GM19328 (cell line): ENCODE results near the gene NID2.

Source experiments
- ATAC-seq: cut with Tn5 transposase; IDR thresholded peaks from one replicate; pipeline ENCODE4 v1.9.1; 2021; ENCODE audit warnings: mild to moderate bottlenecking, moderate library complexity; ENCODE audit not compliant: unreplicated experiment

Gene NID2

DNA sequence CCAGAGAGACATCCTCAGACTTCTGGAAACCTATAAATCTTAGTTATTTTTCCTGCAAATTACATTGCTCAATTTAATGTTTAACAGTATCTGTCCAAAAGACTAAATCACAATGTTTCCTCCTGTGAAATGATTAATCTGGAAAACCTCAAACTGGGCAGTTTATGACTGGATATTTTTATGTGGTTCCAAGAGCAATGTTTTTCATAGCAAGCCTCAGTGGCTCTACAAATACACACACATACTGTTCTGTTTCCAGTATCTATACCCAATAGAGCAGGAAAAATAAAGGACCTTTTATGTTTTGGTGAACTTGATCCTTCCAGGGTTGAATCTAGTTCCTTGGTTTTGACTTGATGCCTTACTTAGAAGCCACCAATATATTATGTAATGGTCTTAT, 9.2 kb downstream of the NID2 start:
- no peak for ATAC-seq

- no peak for ATAC-seq
Observed at GRCh38 chr14:52058341-52058740, 10.5 kb downstream of the NID2 start.

DNA sequence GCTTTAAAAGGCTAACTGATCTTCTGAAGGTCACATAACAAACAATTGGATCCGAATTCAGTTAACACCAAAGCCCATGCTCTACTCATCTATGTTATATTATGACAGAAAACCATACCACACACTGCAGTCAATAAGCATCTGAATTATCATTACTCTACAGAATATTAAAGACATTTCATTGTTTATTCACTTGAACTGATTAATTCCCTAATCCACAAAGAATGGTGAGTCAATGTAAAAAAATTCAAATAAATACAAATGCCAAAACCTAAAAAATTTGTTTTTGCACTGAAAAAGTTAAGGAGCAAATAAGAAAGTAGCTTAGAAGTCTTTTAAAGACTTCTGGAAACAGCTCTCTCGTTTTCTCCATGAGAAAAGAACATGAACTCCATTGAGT, 13.7 kb downstream of the NID2 start:
- no peak for ATAC-seq

GRCh38 chr14:52054678-52055077, 14.2 kb downstream of the NID2 start:
- no peak for ATAC-seq

DNA sequence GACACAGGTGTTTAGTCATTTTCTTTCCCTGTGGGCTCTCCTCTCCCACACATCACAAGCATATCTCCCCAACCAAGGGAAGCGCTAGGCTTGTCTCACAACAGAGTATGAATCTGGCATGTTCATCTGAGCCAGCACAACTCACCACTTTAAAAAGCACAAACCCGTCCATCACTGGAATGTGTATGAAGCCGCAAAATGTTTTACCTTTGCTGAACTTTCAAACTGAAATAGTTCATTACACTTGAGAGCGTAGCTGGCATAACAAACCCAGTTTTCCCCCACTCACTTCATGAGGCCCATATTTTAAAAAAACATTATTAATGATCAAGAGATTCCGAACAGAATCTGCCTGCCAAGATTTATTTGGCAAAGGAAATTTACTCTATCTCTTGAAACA, 15.8 kb downstream of the NID2 start:
- no peak for ATAC-seq

- ATAC-seq = no peak
Observed at GRCh38 chr14:52052288-52052943, 16.4 kb downstream of the NID2 start.

DNA sequence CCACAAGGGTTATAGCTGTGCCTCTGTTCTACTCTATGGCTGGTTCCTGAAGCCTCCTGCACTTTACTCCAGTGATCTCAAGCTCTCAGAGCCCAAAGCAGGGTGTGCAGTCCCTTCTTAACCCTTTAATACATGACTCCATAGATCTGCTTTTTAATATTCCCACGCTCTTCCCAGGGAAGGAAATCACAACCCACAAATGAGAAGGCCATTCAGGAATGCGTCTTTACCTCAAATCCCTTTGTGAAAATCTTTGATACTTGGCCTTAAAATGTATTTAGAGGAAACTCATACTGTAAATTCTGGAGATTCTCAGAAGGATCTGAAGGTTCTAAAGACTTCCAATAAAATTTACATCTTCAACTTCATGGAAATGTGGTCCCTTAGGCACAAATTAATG, 17.0 kb downstream of the NID2 start:
- no peak for ATAC-seq

GRCh38 chr14:52051251-52051650, 17.6 kb downstream of the NID2 start:
- no peak for ATAC-seq

- no peak for ATAC-seq
Observed at GRCh38 chr14:52049721-52050588, 18.9 kb downstream of the NID2 start.

DNA sequence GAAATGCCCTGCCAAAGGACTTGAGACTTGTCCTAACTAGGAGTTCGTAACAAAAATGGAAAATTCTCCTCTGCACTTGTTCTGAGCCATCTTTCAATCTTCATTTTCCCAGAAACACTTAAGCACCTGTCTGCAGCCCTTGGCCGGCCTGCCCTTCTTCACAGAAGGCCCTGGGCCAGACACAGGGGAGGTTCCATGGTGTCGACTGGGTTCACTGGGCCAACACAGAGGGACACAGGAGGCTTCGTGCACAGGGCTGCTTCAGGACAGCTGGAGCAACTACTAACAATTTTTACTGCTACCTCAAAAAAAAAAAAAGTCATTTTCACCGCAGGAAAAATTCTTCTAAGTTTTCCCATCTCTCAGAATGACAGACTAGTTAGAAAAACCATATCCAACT, 19.6 kb downstream of the NID2 start:
- ATAC-seq = no peak

DNA sequence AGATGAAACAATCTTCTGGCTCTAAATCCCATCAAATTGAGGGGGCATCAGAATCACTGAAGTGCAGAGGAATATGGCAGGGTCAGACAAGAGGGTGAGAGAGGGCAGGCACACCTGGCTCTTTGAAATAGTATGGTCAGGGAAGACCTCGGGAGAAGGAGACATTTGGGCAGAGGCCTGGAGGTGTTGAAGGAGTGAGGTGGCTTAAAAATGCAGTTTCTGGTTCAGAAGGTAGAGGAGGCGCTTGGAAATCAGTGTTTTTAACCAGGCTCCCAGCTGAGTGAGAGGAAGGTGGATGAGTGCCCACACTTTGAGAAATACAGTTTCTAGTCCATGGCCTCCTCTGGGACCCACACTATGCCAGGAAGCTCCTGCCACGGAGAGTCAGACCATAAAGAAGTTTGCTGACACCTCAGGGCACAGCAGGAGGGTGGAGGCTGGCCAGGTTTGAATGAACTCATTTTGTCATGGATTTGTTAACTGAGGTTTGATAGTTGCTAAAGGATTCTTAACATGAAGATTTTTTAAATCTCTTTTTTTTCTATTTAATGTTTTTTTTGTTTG, 20.1 kb downstream of the NID2 start:
- no peak for ATAC-seq

DNA sequence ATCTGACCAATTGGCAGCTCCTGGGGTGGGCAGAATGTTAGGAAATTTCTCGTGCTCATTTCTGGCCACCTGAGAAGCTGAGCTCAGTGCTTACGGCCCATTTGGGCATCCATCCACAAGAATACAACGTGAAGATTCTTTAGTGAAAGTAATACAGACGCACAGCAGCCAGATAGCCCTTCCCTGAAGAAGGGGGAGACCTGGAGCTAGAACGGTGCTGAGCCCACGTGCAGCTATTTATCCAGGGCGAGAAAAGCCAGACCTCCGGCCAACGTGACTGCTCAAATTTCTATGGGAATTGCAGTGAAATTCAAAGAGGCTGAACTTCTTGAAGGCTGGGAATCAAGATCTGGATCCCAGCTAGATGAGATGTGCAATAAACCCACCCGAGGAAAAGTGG, 20.7 kb downstream of the NID2 start:
- no peak for ATAC-seq

DNA sequence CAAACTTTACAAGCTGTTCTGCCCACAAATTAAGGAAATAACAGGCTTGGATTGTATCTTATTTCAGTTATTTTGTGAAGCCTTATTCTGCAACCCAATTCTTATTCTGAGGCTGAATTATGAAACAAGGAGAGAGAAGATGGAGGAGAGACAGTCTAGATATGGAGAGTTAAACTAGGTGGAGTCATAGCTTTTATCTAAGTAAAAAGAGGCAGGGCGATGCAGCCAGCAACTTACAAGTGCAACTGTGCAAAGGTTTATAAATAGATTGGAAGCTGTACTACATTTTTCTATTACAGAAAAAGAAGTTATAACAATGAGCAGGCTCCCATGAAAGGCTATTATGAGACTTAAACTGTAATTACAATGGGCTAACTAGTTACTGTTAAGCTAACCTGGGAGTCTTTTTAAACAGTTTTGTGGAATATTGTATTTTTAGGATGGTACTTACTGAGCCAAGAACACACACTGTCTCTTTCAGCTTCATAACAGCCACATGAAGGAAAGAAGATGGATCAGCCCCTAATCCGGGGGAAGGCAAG, 22.4 kb downstream of the NID2 start:
- no peak for ATAC-seq

DNA sequence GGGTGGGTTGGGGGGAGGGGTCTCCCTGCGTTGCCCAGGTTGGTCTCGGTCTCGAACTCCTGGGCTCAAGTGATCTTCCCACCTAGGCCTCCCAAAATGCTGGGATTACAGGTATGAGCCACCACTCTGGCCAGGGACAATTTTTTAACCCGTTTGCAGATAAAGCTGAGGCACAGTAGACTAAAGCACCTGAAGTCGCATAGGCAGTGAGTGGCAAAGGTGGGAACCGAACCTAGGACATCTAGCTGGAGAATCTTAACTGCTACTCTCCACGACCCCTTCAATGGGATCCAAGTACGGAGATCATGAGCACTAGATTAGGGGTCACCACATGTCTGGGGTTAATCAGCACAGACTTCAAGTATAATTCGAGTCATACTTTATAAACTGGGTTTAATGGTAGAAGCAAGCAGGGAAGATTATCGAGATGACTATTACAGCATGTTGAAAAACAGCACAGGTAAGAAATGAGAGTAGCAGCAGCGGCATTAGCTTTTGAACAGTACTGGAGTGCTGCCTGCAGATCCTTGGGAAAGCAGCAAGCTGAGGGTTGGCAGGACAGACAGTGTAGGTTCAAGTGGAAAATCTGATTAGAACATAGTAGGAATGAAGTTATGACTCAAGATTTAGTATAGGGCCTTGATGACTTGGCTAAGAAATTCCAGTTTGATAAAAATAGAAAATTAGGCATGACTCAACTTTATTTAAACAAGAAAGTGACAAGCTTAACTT, 23.9 kb downstream of the NID2 start:
- ATAC-seq = no peak

DNA sequence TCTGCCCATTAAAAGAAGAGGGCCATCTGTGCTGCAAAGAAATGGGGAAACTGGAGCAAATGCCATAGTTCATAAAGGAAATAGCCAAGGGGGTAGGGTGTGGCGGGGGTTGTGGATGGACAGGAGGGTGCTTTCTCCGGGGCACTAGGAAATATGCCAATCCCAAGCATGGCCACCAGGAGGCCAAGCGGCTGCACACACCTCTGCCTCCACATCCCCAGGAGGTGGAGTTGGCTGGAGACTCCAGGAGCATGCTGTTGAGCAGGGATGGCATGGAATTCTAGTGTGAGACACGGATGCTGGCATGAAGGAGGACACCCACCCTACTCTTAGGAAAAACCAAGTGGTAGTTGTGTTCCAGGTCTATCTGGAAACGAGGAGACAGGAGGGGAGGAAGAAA, 25.2 kb downstream of the NID2 start:
- no peak for ATAC-seq

GRCh38 chr14:52042371-52043289, 26.2 kb downstream of the NID2 start:
- no peak for ATAC-seq

DNA sequence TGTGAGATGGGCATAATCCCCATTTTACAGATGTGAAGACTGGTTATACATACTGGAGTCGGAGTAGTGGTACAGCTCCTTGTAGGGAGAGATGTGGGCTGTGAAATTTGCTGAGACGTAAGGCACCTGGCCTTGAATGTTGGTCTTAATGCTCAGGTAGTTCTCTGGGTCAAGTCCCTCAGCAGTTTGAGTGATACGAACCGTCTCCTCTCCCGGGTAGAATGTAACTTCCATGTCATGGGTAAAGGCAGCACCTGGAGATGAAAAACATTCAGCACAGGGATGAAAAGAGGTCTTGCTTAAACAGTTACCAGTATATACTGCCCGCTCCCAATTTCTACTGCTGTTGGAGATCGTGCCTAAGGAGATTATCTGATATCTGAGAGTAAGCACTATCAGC, 28.3 kb downstream of the NID2 start:
- ATAC-seq = no peak

- ATAC-seq = no peak
Observed at GRCh38 chr14:52039124-52039815, 29.6 kb downstream of the NID2 start.

DNA sequence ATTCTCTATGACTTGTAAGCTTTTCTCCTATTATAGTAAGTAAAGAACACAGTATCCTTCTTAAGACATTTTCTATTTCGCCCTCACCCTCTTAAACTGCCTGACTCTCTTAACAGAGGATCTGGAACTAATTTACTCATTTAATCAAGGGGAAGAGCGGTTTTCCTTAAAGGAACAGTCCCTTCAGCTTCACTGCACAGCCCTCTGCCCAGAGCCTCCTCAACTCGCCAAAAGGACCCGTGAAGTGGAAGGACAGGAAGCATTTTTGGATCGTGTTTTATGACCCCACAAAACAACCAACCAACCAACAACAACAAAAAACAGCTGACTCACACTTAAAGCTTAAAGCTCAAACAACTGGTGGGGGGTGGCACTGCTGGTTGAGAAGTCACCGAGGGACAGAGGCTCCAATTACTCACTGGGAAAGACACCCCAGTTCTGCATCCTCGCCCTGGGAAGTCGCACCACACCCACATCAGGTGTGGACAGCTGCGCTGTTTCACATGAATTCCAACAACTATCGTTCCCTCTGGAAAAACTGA, 35.7 kb downstream of the NID2 start:
- no peak for ATAC-seq
